PC-9 (cell line): ENCODE data around the gene ZDHHC20. TPM values are rescaled to one million over a fixed set of nuclear protein-coding genes. Genes with fewer than 3 reads are reported as not detected.

Experiments used
- BruUV-seq: library from RNA; stranded (reverse); fragments of 400-500 nt; replicated peaks from 2 replicates; lab custom pipeline; 2021; lab: Mats Ljungman, UMichigan
- CTCF ChIA-PET: fragments of 300-600 bp; sonication (Branson Sonifier 250); formaldehyde crosslinking; loops from one replicate; lab custom pipeline; 2022; ENCODE audit warnings: antibody characterized with exemption; lab: Charles Lee
- POLR2A ChIA-PET: fragments of 300-600 bp; sonication (Branson Sonifier 250); formaldehyde crosslinking; loops from one replicate; lab custom pipeline; 2022; ENCODE audit warnings: antibody characterized with exemption; ENCODE audit not compliant: unreplicated experiment; lab: Charles Lee
- DNase-seq, 2 experiments: peaks; one replicate each; pipeline versions ENCODE4 v3.0.0 to v3.0.0-alpha.2; 2015 to 2022; ENCODE audit warnings: mixed read lengths in 1 of 2
- H2AFZ ChIP-seq: fragments of 200-600 bp; sonication (generic); 2 replicates; pipeline ENCODE4 v1.8.1; 2017; ENCODE audit warnings: antibody characterized with exemption
- H3F3A ChIP-seq: fragments of 200-600 bp; sonication (generic); 2 replicates; pipeline ENCODE4 v1.8.1; 2017; ENCODE audit warnings: antibody characterized with exemption, mild to moderate bottlenecking, low read depth; ENCODE audit not compliant: insufficient read depth
- H3K27ac ChIP-seq: fragments of 200-600 bp; sonication (generic); 2 replicates; pipeline ENCODE4 v1.6.1; 2016; ENCODE audit warnings: mixed run types
- H3K27me3 ChIP-seq: fragments of 200-600 bp; sonication (generic); 2 replicates; pipeline ENCODE4 v1.6.1; 2016; ENCODE audit warnings: low read depth, mixed run types; ENCODE audit not compliant: insufficient read depth
- H3K36me3 ChIP-seq: fragments of 200-600 bp; sonication (generic); 2 replicates; pipeline ENCODE4 v1.6.1; 2016; ENCODE audit warnings: low read depth, mixed run types
- H3K4me1 ChIP-seq: fragments of 200-600 bp; sonication (generic); replicated peaks from 2 replicates; pipeline ENCODE4 v1.6.1; 2016; ENCODE audit warnings: mixed run types; ENCODE audit not compliant: insufficient read depth
- H3K4me2 ChIP-seq: fragments of 200-600 bp; sonication (generic); 2 replicates; pipeline ENCODE4 v1.6.1; 2017; ENCODE audit warnings: mixed run types
- H3K4me3 ChIP-seq: fragments of 200-600 bp; sonication (generic); 2 replicates; pipeline ENCODE4 v1.6.1; 2016; ENCODE audit warnings: mixed run types
- H3K79me2 ChIP-seq: fragments of 200-600 bp; sonication (generic); 2 replicates; pipeline ENCODE4 v1.6.1; 2017; ENCODE audit warnings: low read depth, mixed run types
- H3K9me2 ChIP-seq: fragments of 200-600 bp; sonication (generic); 2 replicates; pipeline ENCODE4 v1.8.1; 2017; ENCODE audit warnings: mild to moderate bottlenecking; ENCODE audit not compliant: insufficient read depth
- H3K9me3 ChIP-seq: fragments of 200-600 bp; sonication (generic); 2 replicates; pipeline ENCODE4 v1.8.1; 2016; ENCODE audit warnings: low read depth; ENCODE audit not compliant: insufficient read depth
- H4K20me1 ChIP-seq: fragments of 200-600 bp; sonication (generic); 2 replicates; pipeline ENCODE4 v1.8.1; 2017; ENCODE audit not compliant: insufficient read depth
- CTCF ChIP-seq: fragments of 200-600 bp; sonication (generic); conservative IDR thresholded peaks from 2 replicates; pipeline ENCODE4 v1.6.1; 2017; ENCODE audit warnings: mixed run types, antibody characterized with exemption, mild to moderate bottlenecking, moderate library complexity
- EZH2 ChIP-seq: fragments of 200-600 bp; sonication (generic); IDR thresholded peaks from 2 replicates; pipeline ENCODE4 v1.8.0; 2017; ENCODE audit warnings: antibody characterized with exemption, low read depth
- intact Hi-C: fragments of 100-400 bp; cut with micrococcal nuclease; formaldehyde crosslinking; loops from one replicate; pipeline ENCODE4 v1.10.0; 2022; ENCODE audit not compliant: unreplicated experiment
- total RNA-seq: library from RNA; stranded (reverse); gene quantifications from 2 replicates; pipeline ENCODE4 v1.2.3, GENCODE V29; 2021

ZDHHC20 gene
- total RNA-seq, 1 experiment from 2014 or later, result 47.5 TPM

- Histone ChIP-seq H3K4me3 (no peak overlapping the region), H3K27ac (no peak overlapping the region), H3K4me2 (no peak overlapping the region), H4K20me1 (no peaks in the 10 kb centered on the region), H3K36me3 (no peaks in the 10 kb centered on the region), H2AFZ (no peak overlapping the region), H3F3A (no peaks in the 10 kb centered on the region), H3K4me1 (no peaks in the 10 kb centered on the region), H3K79me2 (no peaks in the 10 kb centered on the region), H3K9me2 (no peaks in the 10 kb centered on the region), H3K27me3 (no peaks in the 10 kb centered on the region), H3K9me3 (no peaks in the 10 kb centered on the region)
- POLR2A ChIA-PET, result no interaction called here
- no peak for DNase-seq
- CTCF ChIA-PET, result no interaction called here
- TF ChIP-seq EZH2 (no peak), CTCF (no peak)
- BruUV-seq, result no TSS peak
- intact Hi-C loops, result no loop called here
These were observed 110.5 kb downstream of the ZDHHC20 start for GRCh38 chr13:21348488-21349120.

- Histone ChIP-seq H3K4me1 (no peaks in the 10 kb centered on the region), H3K79me2 (no peaks in the 10 kb centered on the region), H3F3A (no peaks in the 10 kb centered on the region), H2AFZ (no peak overlapping the region), H3K36me3 (no peaks in the 10 kb centered on the region), H4K20me1 (no peaks in the 10 kb centered on the region), H3K9me3 (no peaks in the 10 kb centered on the region), H3K27ac (no peak overlapping the region), H3K4me2 (no peak overlapping the region), H3K4me3 (no peak overlapping the region), H3K9me2 (no peaks in the 10 kb centered on the region), H3K27me3 (no peaks in the 10 kb centered on the region)
- TF ChIP-seq EZH2, result no peak
- TF ChIP-seq CTCF, result no peak
- intact Hi-C loops, result no loop called here
- POLR2A ChIA-PET, result no interaction called here
- no peak for DNase-seq
- CTCF ChIA-PET, result no interaction called here
- no TSS peak for BruUV-seq
These were observed 111.3 kb downstream of the ZDHHC20 start for GRCh38 chr13:21347753-21348318.

GRCh38 chr13:21344662-21345176, 114.4 kb downstream of the ZDHHC20 start:
- TF ChIP-seq CTCF (no peak), EZH2 (no peak)
- Histone ChIP-seq H3K36me3 (no peaks in the 10 kb centered on the region), H3K4me2 (no peak overlapping the region), H3K27me3 (no peaks in the 10 kb centered on the region), H2AFZ (no peak overlapping the region), H3K9me3 (no peaks in the 10 kb centered on the region), H3K27ac (no peak overlapping the region), H3K4me1 (no peaks in the 10 kb centered on the region), H3K4me3 (no peak overlapping the region), H3F3A (no peaks in the 10 kb centered on the region), H3K79me2 (no peaks in the 10 kb centered on the region), H3K9me2 (no peaks in the 10 kb centered on the region), H4K20me1 (no peaks in the 10 kb centered on the region)
- no TSS peak for BruUV-seq
- CTCF ChIA-PET, result no interaction called here
- DNase-seq, result no peak
- POLR2A ChIA-PET, result interaction anchor here (0.9 kb wide), 1 partner anchor 194 kb away, joined by 6 read pairs; no protein-coding TSS in a partner anchor
- intact Hi-C loops, result no loop called here
